HT-29 (cell line): ENCODE data around the gene MBOAT7. TPM values are rescaled to one million over a fixed set of nuclear protein-coding genes. Genes with fewer than 3 reads are reported as not detected.

Source experiments
- total RNA-seq: library from RNA; depleted of rRNA; stranded (reverse); fragments of >200 nt; shearing (Covaris generic); gene quantifications from 2 replicates; pipeline ENCODE4 v1.2.3, GENCODE V29; 2014; rRNA removed

The MBOAT7 gene
- total RNA-seq, 1 experiment from 2014 or later, result 285 TPM

Other genes starting within 250 kb of the MBOAT7 start
- gene CACNG8, start 226.6 kb downstream of the MBOAT7 start, total RNA-seq, result 0.10 and 0.86 TPM in 2 replicates
- gene CACNG6, start 197.9 kb downstream of the MBOAT7 start, total RNA-seq, result 0.99 and 2.3 TPM in 2 replicates
- gene VSTM1, start 125.7 kb downstream of the MBOAT7 start, total RNA-seq, result not detected in 2 replicates
- not detected in 2 replicates for gene TARM1, start 108.2 kb downstream of the MBOAT7 start, total RNA-seq
- 0.05 TPM in 1 of 2 replicates, not detected in the other for gene OSCAR, start 88.8 kb downstream of the MBOAT7 start, total RNA-seq
- gene NDUFA3, start 86.7 kb downstream of the MBOAT7 start, total RNA-seq, result 133 and 176 TPM in 2 replicates
- gene TFPT, start 73.9 kb downstream of the MBOAT7 start, total RNA-seq, result 10.7 and 20.0 TPM in 2 replicates
- gene PRPF31, start 73.8 kb downstream of the MBOAT7 start, total RNA-seq, result 157 and 165 TPM in 2 replicates
- 38.9 and 40.0 TPM in 2 replicates for gene CNOT3, start 51.8 kb downstream of the MBOAT7 start, total RNA-seq
- gene LENG1, start 29.9 kb downstream of the MBOAT7 start, total RNA-seq, result 12.9 and 14.9 TPM in 2 replicates
- gene TMC4, start 16.4 kb downstream of the MBOAT7 start, total RNA-seq, result 22.5 and 45.3 TPM in 2 replicates
- gene TSEN34, start 1.7 kb upstream of the MBOAT7 start, total RNA-seq, result 234 and 255 TPM in 2 replicates
- 4,595 and 4,707 TPM in 2 replicates for gene RPS9, start 11.3 kb upstream of the MBOAT7 start, total RNA-seq
- not detected in 2 replicates for gene LILRB3, start 33.4 kb upstream of the MBOAT7 start, total RNA-seq
- gene LILRA6, start 53.2 kb upstream of the MBOAT7 start, total RNA-seq, result not detected in 2 replicates
- gene LILRB5, start 67.7 kb upstream of the MBOAT7 start, total RNA-seq, result 0.08 TPM in 1 of 2 replicates, not detected in the other
- not detected in 2 replicates for gene LILRB2, start 91.5 kb upstream of the MBOAT7 start, total RNA-seq
- not detected in 2 replicates for gene LILRA5, start 123.6 kb upstream of the MBOAT7 start, total RNA-seq
- not detected in 2 replicates for gene LILRA4, start 149.6 kb upstream of the MBOAT7 start, total RNA-seq
- gene LAIR1, start 175.4 kb upstream of the MBOAT7 start, total RNA-seq, result not detected in 2 replicates
- gene TTYH1, start 225.9 kb upstream of the MBOAT7 start, total RNA-seq, result not detected in 2 replicates